Measurements from ENCODE around the gene PHF23. TPM values are rescaled to one million over a fixed set of nuclear protein-coding genes. Genes with fewer than 3 reads are reported as not detected.
A peak's percentile ranks its signal among the peaks of the same experiment; 100 is the strongest.

PHF23 gene
- total RNA-seq, 1 experiment from 2014 or later, result 85.1 TPM

DNA sequence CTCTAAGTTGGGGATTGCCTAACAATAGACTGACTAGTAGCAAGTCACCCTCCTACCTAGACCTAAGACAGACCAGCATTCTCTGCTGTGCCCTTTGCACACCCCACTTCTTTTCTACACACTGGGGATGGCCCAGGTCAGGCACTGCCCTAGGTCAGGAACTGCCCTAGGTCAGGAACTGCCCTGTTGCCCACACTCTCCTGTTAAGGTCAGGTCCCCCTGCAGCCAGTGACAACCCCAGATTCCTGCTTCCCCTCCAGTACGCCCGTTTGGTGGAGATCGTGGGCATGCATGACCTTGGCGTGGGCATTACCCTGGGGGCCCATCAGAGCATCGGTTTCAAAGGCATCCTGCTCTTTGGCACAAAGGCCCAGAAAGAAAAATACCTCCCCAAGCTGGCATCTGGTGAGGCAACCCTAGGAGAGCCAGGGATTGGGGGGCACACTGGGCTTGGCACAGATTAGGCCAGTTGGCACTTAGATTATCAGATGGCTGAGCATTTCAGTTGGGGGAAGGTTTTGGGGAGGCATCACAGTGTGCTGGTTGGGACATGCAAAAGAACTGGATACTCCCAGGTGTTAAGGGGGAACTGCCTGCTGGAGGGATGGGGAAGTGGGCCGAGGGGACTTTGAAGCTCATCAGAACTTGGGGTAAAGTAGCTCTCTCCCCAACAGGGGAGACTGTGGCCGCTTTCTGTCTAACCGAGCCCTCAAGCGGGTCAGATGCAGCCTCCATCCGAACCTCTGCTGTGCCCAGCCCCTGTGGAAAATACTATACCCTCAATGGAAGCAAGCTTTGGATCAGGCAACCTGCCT lies 17.8 kb downstream of the PHF23 start:
- intact Hi-C loops (cut with micrococcal nuclease; ENCODE audit: unreplicated experiment), result no loop called here
- peak overlapping the region; percentile 93 for H3K27ac ChIP-seq (ENCODE audit: low read depth, low read length, poor library complexity, severe bottlenecking)
- CTCF ChIA-PET, result interaction anchor here (0.6 to 2.0 kb wide), 7 partner anchors 15 to 176 kb away, joined by 3 to 12 read pairs (median 3); no protein-coding TSS in a partner anchor
- no peak for DNase-seq (ENCODE audit: low spot score)
- TF ChIP-seq, protein P1, sequence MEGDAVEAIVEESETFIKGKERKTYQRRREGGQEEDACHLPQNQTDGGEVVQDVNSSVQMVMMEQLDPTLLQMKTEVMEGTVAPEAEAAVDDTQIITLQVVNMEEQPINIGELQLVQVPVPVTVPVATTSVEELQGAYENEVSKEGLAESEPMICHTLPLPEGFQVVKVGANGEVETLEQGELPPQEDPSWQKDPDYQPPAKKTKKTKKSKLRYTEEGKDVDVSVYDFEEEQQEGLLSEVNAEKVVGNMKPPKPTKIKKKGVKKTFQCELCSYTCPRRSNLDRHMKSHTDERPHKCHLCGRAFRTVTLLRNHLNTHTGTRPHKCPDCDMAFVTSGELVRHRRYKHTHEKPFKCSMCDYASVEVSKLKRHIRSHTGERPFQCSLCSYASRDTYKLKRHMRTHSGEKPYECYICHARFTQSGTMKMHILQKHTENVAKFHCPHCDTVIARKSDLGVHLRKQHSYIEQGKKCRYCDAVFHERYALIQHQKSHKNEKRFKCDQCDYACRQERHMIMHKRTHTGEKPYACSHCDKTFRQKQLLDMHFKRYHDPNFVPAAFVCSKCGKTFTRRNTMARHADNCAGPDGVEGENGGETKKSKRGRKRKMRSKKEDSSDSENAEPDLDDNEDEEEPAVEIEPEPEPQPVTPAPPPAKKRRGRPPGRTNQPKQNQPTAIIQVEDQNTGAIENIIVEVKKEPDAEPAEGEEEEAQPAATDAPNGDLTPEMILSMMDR (conservative IDR thresholded peaks at IDR 0.05; ENCODE audit: low read depth, low read length), result no peak
- no peak for TF ChIP-seq EZH2 (IDR thresholded peaks at IDR 0.05; ENCODE audit: borderline replicate concordance, low read depth, low read length, poor library complexity, severe bottlenecking)
- BruUV-seq (replicated peaks), result no TSS peak
- peaks cover 55% of the 10 kb centered on the region for H3K36me3 ChIP-seq (ENCODE audit: insufficient read depth, low read length, poor library complexity, severe bottlenecking)
- no peaks in the 10 kb centered on the region for H3K9me3 ChIP-seq (ENCODE audit: low read depth, low read length, poor library complexity, severe bottlenecking)
- peak overlapping the region; percentile 94 for H3K4me3 ChIP-seq (ENCODE audit: low read depth, low read length, poor library complexity, severe bottlenecking)
- H3K4me1 ChIP-seq (ENCODE audit: insufficient read depth, low read length, poor library complexity, severe bottlenecking), result peaks cover 29% of the 10 kb centered on the region
- POLR2A ChIA-PET (ENCODE audit: low non-redundant PET), result interaction anchor here (0.5 to 0.7 kb wide), 2 partner anchors 12 to 76 kb away, joined by 3 to 18 read pairs; no protein-coding TSS in a partner anchor
- H3K27me3 ChIP-seq (replicated peaks; ENCODE audit: insufficient read depth, low read depth, low read length, poor library complexity), result no peaks in the 10 kb centered on the region

DNA sequence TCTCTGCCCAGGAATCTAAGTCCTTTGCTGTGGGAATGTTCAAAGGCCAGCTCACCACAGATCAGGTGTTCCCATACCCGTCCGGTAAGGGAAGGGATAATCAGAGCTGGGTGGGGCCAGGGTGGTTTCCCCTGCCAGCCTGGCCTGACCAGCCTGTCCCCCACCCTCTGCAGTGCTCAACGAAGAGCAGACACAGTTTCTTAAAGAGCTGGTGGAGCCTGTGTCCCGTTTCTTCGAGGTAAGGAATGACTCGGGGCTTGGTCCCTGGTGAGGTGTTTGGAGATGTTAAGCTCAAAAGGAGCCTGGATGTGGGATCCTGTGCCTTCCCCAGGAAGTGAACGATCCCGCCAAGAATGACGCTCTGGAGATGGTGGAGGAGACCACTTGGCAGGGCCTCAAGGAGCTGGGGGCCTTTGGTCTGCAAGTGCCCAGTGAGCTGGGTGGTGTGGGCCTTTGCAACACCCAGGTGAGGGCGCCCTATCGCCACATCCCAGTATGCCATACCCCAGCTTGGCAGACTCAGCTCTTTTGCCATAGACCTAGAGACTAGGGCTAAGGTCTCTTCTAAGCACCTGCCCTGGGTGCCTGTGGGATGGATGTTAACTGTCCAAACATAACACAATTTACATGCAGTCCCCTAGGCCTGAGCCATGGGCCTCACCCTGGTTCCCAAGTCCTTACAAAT lies 18.5 kb downstream of the PHF23 start:
- no peaks in the 10 kb centered on the region for H3K27me3 ChIP-seq (replicated peaks; ENCODE audit: insufficient read depth, low read depth, low read length, poor library complexity)
- BruUV-seq (replicated peaks), result no TSS peak
- no peaks in the 10 kb centered on the region for H3K9me3 ChIP-seq (ENCODE audit: low read depth, low read length, poor library complexity, severe bottlenecking)
- peak; percentile 76 for DNase-seq (ENCODE audit: low spot score)
- intact Hi-C loops (cut with micrococcal nuclease; ENCODE audit: unreplicated experiment), result no loop called here
- POLR2A ChIA-PET (ENCODE audit: low non-redundant PET), result interaction anchor here (0.5 to 0.7 kb wide), 2 partner anchors 20 to 75 kb away, joined by 4 to 18 read pairs; no protein-coding TSS in a partner anchor
- peak overlapping the region; percentile 93 for H3K27ac ChIP-seq (ENCODE audit: low read depth, low read length, poor library complexity, severe bottlenecking)
- peaks cover 47% of the 10 kb centered on the region for H3K36me3 ChIP-seq (ENCODE audit: insufficient read depth, low read length, poor library complexity, severe bottlenecking)
- CTCF ChIA-PET, result interaction anchor here (0.6 to 2.0 kb wide), 7 partner anchors 15 to 175 kb away, joined by 3 to 12 read pairs (median 3); no protein-coding TSS in a partner anchor
- TF ChIP-seq, protein P1 (conservative IDR thresholded peaks at IDR 0.05; ENCODE audit: low read depth, low read length), result peak; percentile 63
- TF ChIP-seq EZH2 (IDR thresholded peaks at IDR 0.05; ENCODE audit: borderline replicate concordance, low read depth, low read length, poor library complexity, severe bottlenecking), result no peak
- peak overlapping the region; percentile 94 for H3K4me3 ChIP-seq (ENCODE audit: low read depth, low read length, poor library complexity, severe bottlenecking)
- H3K4me1 ChIP-seq (ENCODE audit: insufficient read depth, low read length, poor library complexity, severe bottlenecking), result peaks cover 36% of the 10 kb centered on the region

DNA sequence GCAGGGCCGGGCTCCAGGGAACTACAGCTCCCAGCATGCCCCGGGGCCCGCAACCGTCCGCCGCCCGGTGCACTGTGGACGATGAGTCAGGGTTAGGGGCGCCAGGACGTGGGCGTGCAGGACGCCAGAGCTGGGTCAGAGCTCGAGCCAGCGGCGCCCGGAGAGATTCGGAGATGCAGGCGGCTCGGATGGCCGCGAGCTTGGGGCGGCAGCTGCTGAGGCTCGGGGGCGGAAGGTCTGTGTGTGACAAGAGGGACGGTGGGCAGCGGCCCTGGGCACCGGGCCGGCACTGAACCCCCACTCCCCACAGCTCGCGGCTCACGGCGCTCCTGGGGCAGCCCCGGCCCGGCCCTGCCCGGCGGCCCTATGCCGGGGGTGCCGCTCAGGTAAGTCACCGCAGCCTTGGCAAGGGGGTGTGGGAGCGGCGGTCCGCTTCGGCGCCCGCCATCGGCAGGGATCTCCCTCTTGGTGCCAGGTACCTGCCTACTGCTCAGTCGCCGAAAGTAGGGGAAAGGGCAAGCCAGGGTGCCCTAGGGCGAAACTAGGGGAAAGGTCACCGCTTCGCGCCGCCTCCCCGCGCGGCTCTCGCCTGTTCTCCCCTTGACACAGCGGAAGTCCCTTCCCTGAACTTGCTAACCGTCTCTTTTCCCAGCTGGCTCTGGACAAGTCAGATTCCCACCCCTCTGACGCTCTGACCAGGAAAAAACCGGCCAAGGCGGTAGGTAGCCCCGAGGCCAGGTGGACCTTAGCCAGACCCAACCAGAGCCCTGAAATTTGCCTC lies 19.3 kb downstream of the PHF23 start, which contains the start of the genes ACADVL and DLG4:
Gene ACADVL, plus strand, starts transcription at position 127 of the 781 bp plus-strand sequence. Its CDS starts 47 bp downstream, at position 174.
Gene DLG4, minus strand, starts transcription at position 25 of the 781 bp plus-strand sequence.
- intact Hi-C loops (cut with micrococcal nuclease; ENCODE audit: unreplicated experiment), result no loop called here
- POLR2A ChIA-PET (ENCODE audit: low non-redundant PET), result interaction anchor here (0.5 to 0.7 kb wide), 3 partner anchors 14 to 609 kb away, joined by 3 to 4 read pairs (median 3); partner anchors contain the start of gene DVL2
- Histone ChIP-seq H3K9me3 (ENCODE audit: low read depth, low read length, poor library complexity, severe bottlenecking) (no peaks in the 10 kb centered on the region), H3K4me1 (ENCODE audit: insufficient read depth, low read length, poor library complexity, severe bottlenecking) (peaks cover 36% of the 10 kb centered on the region), H3K4me3 (ENCODE audit: low read depth, low read length, poor library complexity, severe bottlenecking) (peak within 1 kb of the TSS; percentile 94), H3K27ac (ENCODE audit: low read depth, low read length, poor library complexity, severe bottlenecking) (peak within 1 kb of the TSS; percentile 93), H3K27me3 (replicated peaks; ENCODE audit: insufficient read depth, low read depth, low read length, poor library complexity) (no peaks in the 10 kb centered on the region), H3K36me3 (ENCODE audit: insufficient read depth, low read length, poor library complexity, severe bottlenecking) (peaks cover 40% of the 10 kb centered on the region)
- BruUV-seq (replicated peaks), result no TSS peak
- TF ChIP-seq, protein P1 (conservative IDR thresholded peaks at IDR 0.05; ENCODE audit: low read depth, low read length), result no peak
- no peak for TF ChIP-seq EZH2 (IDR thresholded peaks at IDR 0.05; ENCODE audit: borderline replicate concordance, low read depth, low read length, poor library complexity, severe bottlenecking)
- peak; percentile 85 for DNase-seq (ENCODE audit: low spot score)
- CTCF ChIA-PET, result interaction anchor here (0.6 to 2.0 kb wide), 5 partner anchors 16 to 151 kb away, joined by 3 to 13 read pairs (median 5); no protein-coding TSS in a partner anchor

Data from A673 (cell line).